Uterus (tissue), 2 donors: ENCODE results near the gene CACNA1C.

Experiments used
- CTCF ChIP-seq, 4 experiments: fragments of 200-600 bp in 2 of 4; fragments of 450-650 bp in 2 of 4; sonication (generic) in 2 of 4; IDR thresholded peaks; one replicate each; pipeline ENCODE4 v1.5.1; 2016 to 2019; ENCODE audit warnings: antibody characterized with exemption in 4 of 4, mild to moderate bottlenecking in 2 of 4, moderate library complexity in 1 of 4
- POLR2A ChIP-seq, 2 donors: fragments of 450-650 bp; IDR thresholded peaks; one replicate each; pipeline ENCODE4 v1.6.1; 2016; ENCODE audit warnings: antibody characterized with exemption in 2 of 2, mild to moderate bottlenecking in 1 of 2, moderate library complexity in 1 of 2

GRCh38 chr12:2172491-2173214 is 119.9 kb downstream of the CACNA1C start:
- TF ChIP-seq POLR2A (IDR thresholded peaks at IDR 0.05) (no peak), CTCF (IDR thresholded peaks at IDR 0.05) (no peak)
